Epithelial cell of prostate (primary cell): ENCODE data around the gene KCNQ1OT1.

Experiments used
- DNase-seq: peaks from one replicate; pipeline ENCODE4 v3.0.0-alpha.2; 2011; ENCODE audit warnings: low read depth, low spot score
- H3K27ac ChIP-seq: fragments of 450-650 bp; 2 replicates; pipeline ENCODE4 v1.5.1; 2017; ENCODE audit warnings: mild to moderate bottlenecking

The KCNQ1OT1 gene

DNA sequence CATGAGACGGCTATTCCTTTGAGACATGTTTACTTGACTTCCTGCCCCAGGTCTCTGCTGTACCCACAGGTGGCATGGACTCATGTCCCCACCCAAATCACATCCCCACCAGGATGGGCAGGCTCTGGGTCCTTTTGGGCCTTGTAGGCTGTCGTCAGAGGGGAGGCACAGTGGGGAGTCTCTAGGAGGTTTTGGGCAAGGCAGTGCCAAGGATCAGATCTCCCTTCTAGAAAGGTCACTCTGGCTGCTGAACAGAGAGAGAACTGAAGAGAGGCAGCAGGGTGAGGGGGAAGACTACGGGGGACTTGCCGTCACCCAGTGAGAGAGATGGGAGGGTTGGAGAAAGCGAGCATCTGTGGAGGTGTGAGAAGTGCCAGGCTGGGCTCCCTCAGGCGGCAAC lies 4.6 kb upstream of the KCNQ1OT1 start:
- H3K27ac ChIP-seq = no peak overlapping the region
- no peak for DNase-seq

DNA sequence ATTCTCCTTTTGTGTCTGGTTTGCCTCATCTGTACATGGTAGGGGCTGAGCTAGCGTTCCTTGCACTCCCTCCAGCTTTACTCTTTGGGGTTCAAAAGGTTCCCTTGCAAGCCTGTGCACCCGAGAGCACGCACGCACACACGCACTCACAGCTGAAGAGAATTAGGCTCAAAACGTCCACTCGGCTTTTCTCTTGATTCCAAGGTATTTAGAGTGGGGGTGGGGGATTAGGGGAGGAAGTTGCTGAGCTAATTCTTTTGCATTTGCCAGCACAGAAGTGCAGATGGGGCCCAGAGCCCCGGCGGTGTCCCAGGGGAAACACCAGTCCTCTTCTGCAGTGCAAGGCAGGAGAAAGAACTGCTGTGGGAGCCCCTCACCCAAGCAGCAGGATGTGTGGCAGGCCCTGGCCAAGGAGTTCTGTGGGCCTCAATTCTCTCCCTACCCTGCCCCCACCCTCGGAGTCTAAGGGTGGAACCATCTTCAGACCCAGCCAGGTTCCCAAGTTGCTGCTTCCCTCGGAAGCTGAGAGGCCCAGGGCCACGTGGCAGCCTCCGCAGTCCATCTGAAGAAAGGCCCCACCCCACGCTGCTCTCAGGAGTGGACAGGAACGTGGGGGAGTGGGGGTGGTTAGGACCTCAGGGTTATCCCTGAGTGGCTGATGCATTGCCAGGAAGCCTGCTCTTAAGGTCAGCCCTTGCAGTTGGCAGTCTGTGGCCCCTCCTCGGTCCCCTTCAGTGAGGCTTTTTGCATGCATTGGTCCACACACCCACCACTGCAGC lies 3.8 kb upstream of the KCNQ1OT1 start:
- no peak for DNase-seq
- H3K27ac ChIP-seq = no peak overlapping the region

DNA sequence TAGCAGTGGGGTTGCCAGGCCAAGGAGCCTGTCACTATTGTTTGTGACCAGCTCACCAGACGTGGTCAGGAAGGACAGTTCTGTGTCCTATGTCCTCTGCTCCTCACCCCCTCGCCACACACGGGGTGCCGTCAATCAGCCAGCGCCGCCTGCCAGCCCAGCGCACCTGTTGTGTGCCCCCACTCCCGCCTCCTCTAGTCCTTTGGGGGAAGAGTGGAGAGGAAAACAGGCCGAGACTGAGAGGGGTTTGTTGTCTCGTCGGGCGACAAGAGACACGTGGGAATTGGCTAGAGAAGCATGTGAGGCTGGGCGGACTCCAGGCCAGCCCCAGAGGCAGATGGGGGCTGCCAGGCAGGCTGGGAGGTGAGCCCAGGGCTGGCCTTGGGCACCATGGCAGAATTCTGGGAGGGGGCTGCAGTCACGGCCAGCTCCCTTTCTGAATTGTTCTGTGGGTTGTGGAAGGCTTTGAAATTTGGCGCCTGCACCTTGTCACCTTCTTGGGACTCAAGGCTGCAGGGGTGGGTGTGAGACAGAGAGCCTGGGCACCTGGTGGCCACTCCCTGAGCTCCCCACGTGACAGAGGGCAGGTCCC lies 3.1 kb upstream of the KCNQ1OT1 start:
- DNase-seq = no peak

DNA sequence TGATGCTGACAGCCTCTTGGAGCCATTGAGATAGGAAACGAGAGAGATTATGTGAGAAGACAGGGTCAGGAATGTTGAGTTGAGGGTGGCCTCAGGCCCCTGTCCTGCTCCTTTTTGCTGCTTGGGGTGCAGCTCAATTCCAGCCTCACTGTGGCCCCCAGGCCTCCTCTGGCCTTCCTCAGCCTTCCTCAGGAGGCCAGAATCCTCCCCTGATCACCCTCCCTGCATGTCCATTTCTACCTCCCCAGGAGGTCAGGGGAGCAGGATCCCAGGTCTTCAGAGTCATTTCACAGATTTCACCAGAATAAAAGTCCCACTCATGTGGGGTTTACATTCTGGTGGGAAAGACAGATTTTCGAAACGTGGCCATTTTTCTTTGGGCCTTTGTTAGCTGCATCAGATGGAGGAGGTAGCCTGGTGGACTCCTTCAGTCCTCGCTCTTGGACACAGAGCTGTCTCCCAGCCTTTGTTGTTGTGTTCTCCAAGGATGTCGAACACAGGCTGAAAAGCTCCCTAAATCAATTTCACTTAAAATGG lies 2.2 kb upstream of the KCNQ1OT1 start:
- no peak for DNase-seq
- no peak overlapping the region for H3K27ac ChIP-seq

More for the DNA sequence above, 3.1 kb upstream of the KCNQ1OT1 start:
- H3K27ac ChIP-seq = no peak overlapping the region

DNA sequence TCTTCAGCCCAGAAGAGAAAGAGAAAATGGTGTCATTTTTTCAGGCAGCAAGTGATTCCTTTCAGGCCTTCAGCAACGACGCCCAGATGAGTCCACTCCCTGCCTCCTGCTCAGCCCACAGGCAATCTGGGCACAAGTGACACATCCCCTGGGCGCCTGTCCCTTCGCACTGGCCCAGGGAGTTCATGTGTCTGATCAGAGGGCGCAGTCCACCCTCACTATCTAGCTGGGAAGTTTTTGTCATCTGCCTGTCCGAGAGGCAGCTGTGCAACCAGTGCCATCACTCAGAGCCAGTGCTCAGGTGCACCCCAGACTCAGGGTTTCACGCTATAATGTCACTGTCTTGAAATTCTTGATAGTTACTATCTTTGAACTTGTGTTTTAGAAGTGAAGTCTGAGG lies 1.4 kb upstream of the KCNQ1OT1 start:
- H3K27ac ChIP-seq = no peak overlapping the region
- no peak for DNase-seq

DNA sequence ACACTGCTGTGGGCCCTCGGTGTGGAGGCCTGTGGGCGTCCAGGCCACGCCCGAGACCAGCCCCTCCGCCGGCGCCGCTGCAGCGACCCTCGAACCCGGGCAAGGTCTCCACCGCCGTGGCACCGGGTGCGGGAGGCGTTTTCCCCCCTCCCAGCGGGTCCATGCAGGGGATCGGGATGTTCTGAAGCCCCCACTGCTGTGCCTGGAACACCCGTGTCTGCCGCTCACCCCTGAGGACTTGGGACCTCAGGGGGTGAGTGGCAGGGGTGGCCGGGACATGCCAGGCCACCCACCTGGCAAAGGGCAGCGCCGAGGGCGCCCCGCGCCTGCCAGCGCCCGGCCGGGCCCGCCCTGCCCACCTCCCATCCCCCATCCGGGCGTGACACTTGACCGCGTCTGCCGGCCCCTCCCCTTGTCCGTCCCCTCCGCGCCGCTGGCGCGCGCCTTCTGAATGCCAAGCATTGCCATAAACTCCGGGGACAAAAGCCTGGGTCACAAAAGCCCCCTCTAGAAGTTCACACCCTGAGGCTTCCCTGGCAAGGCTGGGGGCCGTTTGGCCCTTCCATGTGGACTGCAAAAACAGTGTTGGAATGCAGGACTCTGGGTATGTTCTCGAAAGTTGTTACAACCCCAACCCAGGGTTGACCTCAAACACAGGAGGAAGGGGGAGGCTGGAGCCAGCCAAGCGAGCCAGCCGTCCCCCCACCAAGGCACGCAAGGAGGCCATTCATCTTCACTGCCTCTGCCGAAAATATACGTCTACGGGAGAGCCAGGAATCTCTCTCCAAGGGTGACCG lies 819 bp upstream of the KCNQ1OT1 start:
- peak overlapping the region; percentile 65 for H3K27ac ChIP-seq
- no peak for DNase-seq

DNA sequence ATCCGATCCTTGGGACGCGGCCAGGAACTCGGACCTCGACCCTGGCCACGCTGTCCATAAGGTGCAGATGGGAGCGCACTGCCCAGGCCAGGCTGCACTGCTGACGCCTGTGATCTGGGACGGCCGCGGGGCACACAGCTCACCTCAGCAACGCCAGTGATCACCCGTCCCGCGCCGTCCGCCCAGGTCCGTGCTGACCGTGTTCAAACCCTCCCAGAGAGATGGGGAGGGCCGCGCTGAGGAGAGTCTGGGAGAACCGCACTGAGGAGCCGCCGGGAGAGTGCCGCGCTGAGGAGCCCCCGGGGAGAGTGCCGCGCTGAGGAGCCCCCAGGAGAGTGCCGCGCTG lies 636 bp downstream of the KCNQ1OT1 start:
- no peak for DNase-seq

DNA sequence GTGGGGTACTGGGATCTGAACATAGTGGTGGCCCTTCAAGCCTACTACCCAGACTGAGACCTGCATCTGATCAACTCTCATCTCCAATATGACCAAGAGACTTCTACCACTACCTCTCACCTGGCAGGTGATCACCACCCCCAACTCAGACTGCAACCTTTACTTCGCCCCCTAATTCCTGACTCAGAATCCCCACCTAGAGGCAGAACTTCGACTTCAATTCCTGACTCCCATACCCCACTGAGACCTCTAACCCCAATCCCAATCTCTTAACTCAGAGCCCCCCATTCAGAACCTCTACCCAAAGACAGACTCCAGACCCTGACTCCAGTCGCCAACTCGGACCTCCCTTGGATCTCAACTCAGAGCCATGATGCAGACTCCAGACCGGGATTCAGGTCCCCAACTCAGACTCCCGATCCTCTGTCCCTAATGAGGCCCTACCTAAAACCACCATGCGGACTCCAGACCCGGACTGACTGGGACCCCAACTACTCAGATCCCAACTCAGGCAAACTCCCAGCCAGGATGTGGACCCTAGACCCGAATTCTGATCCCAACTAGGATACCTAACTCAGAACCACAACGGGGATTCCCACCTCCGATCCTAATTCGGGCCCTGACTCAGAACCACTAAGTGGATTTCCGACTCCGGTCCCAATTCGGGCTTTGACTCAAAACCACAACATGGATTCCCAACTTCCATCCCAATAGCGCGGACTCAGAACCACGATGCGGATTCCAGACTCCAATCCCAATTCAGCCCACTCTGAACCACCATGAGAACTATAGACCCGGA lies 1.2 kb downstream of the KCNQ1OT1 start:
- no peak for DNase-seq
- no peak overlapping the region for H3K27ac ChIP-seq

More for the DNA sequence above, 636 bp downstream of the KCNQ1OT1 start:
- H3K27ac ChIP-seq = no peak overlapping the region

DNA sequence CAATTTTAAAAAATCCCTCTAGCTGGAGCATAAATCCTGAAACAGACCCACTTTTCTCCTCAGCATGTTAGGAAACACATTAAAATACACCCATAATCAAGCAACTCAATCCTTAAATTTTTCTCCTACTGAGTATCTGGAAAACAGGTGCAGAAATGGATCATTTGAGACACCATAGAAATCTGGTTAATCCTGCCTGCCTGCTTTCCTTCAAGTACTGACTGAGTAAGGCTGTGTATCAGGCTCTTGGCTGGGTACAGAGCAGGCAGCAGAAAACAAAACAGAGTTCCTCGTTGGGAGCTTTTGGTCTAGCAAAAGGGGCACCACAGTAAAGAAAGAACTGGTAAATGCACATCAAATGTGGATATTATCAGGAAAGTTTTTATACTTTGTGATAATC lies 1.9 kb downstream of the KCNQ1OT1 start:
- DNase-seq = no peak
- no peak overlapping the region for H3K27ac ChIP-seq

DNA sequence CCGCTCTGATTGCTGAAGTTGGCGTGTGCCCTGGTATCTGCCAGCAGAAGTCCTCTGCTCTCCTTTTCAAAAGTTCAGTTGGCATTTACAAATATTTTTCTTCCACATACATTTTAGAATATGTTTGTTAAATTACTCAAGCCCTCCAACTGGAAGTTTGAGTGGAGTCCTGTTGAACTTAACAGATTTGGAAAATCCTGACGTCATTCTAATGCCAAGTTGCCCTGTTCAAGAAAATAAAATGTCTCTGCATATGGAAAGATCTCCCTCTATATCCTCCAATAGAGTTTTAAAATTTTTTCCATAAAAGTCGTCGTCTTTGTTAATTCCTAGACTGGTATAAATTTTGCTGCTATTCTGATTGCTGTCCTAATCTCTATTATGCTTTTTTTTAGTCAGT lies 3.3 kb downstream of the KCNQ1OT1 start:
- H3K27ac ChIP-seq = no peak overlapping the region
- no peak for DNase-seq

DNA sequence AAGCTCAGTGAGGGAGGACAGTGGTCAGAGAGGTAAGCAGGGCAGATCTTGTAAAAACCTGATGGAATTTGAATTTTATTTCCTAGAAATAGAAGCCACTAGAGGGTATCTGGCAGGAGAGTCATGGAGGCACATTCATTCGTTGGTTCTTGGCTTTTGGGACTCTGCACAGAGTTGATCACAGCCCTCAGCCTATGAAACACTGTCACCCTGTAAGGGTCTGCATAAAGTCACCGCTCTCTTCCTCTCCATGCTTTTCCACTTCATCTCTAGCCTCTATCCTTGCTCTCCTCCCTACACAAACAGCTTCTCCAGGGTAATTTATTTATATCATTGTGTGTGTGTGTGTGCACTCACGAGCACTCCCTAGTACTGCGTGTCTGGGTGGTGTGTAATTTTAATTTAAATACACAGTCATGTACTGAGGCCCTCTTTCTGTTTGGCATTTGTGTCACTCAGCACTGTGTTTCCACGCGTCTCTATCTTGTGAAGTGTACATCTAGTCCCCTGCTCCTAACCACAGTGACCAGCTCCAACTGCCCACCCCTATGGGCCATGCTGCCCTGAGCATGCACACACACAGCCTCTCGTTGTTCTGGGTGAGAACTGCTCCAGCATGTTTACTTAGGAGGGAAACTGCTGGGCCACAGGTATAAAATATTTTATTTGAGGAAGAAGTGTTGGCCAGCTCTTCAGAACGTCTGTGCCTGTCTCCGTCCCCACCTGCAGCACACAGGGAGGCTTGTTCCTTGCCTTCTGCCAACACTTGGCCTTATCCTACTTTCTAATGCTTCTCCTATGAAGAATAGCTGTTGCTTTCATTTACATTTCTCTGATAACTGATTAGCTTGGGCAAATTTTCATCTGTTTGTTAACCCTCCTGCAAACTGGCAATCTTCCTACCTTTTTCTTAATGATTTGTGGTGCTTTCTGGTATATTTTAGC lies 4.5 kb downstream of the KCNQ1OT1 start:
- no peak for DNase-seq

DNA sequence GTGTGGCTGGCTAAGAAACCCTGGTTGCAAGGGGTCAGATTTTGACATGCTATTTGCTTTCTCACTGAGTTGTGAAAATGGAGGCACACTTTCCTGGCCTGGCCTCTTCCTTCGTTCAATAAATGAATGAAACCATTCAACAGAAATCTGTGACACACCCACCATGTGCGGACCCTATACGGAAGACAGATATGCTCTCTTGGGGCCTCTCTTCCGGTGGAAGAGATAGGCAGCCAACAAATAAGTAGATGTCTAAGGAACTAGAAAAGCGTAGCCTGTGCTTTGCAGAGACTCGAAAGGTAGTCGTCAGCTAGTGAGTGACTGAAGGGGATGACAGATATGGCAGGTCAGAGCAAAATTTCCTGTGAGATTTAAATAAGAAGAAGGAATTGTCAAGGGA lies 5.3 kb downstream of the KCNQ1OT1 start:
- no peak for DNase-seq
- no peak overlapping the region for H3K27ac ChIP-seq

More for the DNA sequence above, 4.5 kb downstream of the KCNQ1OT1 start:
- no peak overlapping the region for H3K27ac ChIP-seq

DNA sequence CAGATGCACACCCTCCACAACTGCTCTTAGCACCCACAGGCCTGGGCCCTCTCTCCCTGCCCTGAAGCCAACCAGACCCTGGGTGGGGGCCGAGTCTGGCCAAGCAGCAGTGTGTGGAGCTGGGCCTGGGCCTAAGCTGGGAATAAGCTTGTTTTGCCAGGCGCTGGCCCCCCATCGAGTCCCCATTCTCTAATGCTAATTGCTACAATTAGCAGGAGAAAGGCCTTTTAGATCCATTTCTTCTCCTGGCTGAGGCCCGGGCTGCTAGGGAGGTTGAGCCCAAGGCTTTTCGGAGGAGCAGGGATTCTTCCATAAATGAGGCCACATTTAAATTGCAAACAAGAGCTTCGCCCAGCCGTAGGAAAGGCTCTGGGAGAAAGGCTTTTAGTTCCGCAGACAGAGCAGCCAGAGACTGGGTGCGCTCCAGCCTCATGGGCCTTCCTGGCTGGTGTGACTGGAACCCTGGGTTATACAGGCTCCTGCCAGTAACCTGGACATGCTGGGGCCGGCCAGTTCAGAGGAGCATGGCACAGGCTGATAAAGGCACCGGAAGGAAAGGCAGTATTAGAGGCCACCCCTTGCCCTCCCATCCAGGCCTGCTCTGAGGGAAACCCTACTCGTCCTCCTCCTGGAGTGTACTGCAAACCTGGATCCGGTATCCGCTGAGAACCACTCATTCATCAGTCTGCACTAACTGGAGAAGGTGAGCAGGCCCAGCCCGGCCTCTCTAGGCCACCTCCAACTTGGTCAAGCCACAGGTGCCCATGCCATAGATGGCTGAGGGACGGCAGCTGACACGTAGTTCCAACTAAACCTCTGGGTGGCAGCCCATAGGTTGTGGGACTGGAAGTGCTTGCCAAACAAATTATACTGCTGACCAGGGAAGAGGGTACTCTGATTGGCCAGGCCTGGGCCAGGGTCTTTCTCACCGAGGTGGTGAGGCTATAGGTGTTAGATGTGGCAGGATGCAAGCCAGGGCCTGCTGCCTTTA lies 6.2 kb downstream of the KCNQ1OT1 start:
- H3K27ac ChIP-seq = no peak overlapping the region
- no peak for DNase-seq

DNA sequence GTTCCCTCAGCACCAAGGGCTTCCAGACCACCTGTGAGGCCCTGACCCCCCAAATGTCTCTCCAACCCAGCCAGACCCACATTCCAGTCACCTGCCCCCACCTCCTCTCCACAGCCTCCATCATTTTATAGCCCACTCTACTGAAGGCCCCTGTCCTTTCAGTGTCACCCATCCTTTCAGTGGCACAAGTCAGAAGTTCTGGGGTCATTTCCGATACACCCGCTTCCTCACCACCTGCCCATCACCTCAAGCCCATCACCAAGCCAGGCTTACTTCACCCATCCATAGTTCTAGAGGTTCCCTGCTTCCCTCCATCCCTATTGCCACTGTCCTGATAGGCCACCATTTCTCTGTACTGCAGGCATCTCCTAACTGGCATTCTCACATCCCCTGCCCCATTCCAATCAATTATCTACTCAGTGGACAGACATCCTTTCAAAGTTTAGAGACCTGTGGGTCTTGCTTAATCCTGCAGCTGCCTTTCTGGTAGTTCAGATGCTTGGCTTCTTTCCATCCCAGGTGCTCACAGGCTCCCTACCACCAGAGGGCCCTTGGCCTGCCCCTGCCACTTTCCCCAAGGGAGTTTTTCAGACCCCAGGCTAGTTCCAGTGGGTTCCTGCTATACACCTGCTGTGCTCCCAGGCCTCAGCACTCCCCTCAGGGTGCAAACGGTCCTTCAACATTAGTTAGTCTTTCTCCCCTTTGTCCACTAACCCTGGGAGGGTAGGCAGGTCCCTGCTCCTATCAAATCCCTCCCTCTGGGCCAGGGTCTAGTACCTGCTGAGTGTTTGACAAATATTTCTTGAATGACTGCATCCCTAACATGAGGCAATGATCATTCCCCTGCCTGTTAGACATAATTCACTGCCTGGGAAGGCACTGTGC lies 7.6 kb downstream of the KCNQ1OT1 start:
- H3K27ac ChIP-seq = no peak overlapping the region
- DNase-seq = no peak

DNA sequence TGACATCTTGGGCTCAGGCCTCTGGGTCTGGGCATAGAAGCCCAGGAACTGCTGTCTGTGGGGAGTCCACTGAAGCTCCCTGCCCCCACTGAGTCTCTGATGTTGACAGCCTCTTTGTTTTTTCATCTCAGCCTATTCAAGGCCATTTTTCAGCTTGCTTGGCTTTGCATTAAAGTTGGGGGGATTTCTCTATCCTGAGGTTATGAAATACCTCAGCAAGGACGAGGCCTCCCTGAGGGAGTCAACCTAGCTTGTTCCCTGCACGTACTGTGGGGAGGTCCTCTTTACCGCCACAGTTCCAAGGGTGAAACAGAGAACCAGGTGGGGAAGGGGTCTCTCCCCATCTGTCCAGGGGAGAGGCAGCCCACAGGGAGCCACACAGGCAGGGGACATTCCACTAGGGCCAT lies 8.4 kb downstream of the KCNQ1OT1 start:
- no peak overlapping the region for H3K27ac ChIP-seq
- no peak for DNase-seq

DNA sequence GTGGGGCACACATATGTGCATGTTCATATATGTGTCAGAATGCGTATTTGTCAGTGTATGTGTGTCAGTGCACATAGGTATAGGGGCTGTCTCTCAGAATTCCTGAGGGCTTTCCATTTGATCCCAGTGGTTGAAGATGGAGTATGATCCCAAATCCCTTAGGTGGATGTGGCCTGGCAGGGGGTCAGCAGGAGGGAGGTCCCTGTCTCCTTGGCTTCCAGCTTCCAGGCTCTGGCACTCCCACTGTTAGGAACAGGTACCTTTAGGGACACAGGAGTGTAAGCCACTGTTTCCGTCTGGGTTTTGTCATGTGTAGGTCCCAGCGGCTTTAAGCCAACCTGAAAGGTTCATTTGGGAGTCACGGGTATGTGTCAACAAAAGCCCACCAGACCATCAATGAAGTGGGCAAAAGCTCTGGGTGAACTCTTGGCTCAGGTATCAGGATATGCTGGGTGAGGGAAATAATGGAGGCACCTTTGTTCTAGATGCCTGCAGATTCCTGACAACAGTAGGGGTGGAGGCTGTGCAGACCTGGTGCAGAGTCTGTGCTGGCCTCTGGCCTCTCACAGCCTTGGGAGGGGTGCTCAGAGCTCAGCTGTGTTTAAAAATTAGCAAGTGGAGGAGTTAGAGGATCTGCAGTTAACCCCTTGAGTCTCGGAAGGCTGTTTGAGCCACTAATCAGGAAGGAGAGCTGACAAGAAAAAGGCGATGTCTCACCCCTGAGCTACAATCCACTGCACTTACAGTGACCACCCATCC lies 9.0 kb downstream of the KCNQ1OT1 start:
- H3K27ac ChIP-seq = no peak overlapping the region
- no peak for DNase-seq
